ENCODE results near the gene AZIN2.
"Not testable (repeated sequence)": the region's sequence is repeated elsewhere in the genome, so short reads cannot be mapped to it uniquely, and the experiment has no call there.

AZIN2 gene

GRCh38 chr1:33120436-33121231 is 39.7 kb downstream of the AZIN2 start:
- Histone ChIP-seq H3K4me3 (ENCODE audit: low read depth in 1 of 2, low read length in 2 of 2) (no peak overlapping the region), H3K27me3 (ENCODE audit: low read depth, low read length) (no peaks in the 10 kb centered on the region), H3K4me1 (ENCODE audit: control insufficient read depth in 1 of 2, insufficient read depth in 2 of 2, low read length in 2 of 2) (no peaks in the 10 kb centered on the region), H3K36me3 (ENCODE audit: control insufficient read depth in 1 of 2, insufficient read depth in 2 of 2, low read length in 2 of 2) (no peaks in the 10 kb centered on the region), H3K27ac (ENCODE audit: low read length) (no peak overlapping the region), H3K9me3 (ENCODE audit: control insufficient read depth in 1 of 2, low read length in 2 of 2) (no peaks in the 10 kb centered on the region)

GRCh38 chr1:33121728-33122127 is 40.8 kb downstream of the AZIN2 start:
- Histone ChIP-seq H3K27me3 (ENCODE audit: low read depth, low read length) (no peaks in the 10 kb centered on the region), H3K36me3 (ENCODE audit: control insufficient read depth in 1 of 2, insufficient read depth in 2 of 2, low read length in 2 of 2) (no peaks in the 10 kb centered on the region), H3K4me1 (ENCODE audit: control insufficient read depth in 1 of 2, insufficient read depth in 2 of 2, low read length in 2 of 2) (peaks cover 0 to 9% of the 10 kb centered on the region in 2 donors)

GRCh38 chr1:33122483-33123178 is 41.7 kb downstream of the AZIN2 start:
- H3K4me3 ChIP-seq (ENCODE audit: low read depth in 1 of 2, low read length in 2 of 2) = no peak overlapping the region
- no peaks in the 10 kb centered on the region for H3K9me3 ChIP-seq (ENCODE audit: control insufficient read depth in 1 of 2, low read length in 2 of 2)
- peaks cover 0 to 10% of the 10 kb centered on the region in 2 donors for H3K4me1 ChIP-seq (ENCODE audit: control insufficient read depth in 1 of 2, insufficient read depth in 2 of 2, low read length in 2 of 2)
- no peak overlapping the region for H3K27ac ChIP-seq (ENCODE audit: low read length)
- H3K27me3 ChIP-seq (ENCODE audit: low read depth, low read length) = no peaks in the 10 kb centered on the region
- H3K36me3 ChIP-seq (ENCODE audit: control insufficient read depth in 1 of 2, insufficient read depth in 2 of 2, low read length in 2 of 2) = no peaks in the 10 kb centered on the region

More at GRCh38 chr1:33121728-33122127, 40.8 kb downstream of the AZIN2 start:
- H3K4me3 ChIP-seq (ENCODE audit: low read depth in 1 of 2, low read length in 2 of 2) = no peak overlapping the region
- H3K27ac ChIP-seq (ENCODE audit: low read length) = no peak overlapping the region
- no peaks in the 10 kb centered on the region for H3K9me3 ChIP-seq (ENCODE audit: control insufficient read depth in 1 of 2, low read length in 2 of 2)

- Histone ChIP-seq H3K27me3 (ENCODE audit: low read depth, low read length) (no peaks in the 10 kb centered on the region), H3K4me3 (ENCODE audit: low read depth in 1 of 2, low read length in 2 of 2) (no peak overlapping the region), H3K36me3 (ENCODE audit: control insufficient read depth in 1 of 2, insufficient read depth in 2 of 2, low read length in 2 of 2) (no peaks in the 10 kb centered on the region), H3K27ac (ENCODE audit: low read length) (no peak overlapping the region), H3K4me1 (ENCODE audit: control insufficient read depth in 1 of 2, insufficient read depth in 2 of 2, low read length in 2 of 2) (peaks cover 0 to 13% of the 10 kb centered on the region in 2 donors), H3K9me3 (ENCODE audit: control insufficient read depth in 1 of 2, low read length in 2 of 2) (no peaks in the 10 kb centered on the region)
These were observed 42.3 kb downstream of the AZIN2 start for GRCh38 chr1:33123266-33123665.

- H3K4me1 ChIP-seq (ENCODE audit: control insufficient read depth in 1 of 2, insufficient read depth in 2 of 2, low read length in 2 of 2) = peaks cover 0 to 19% of the 10 kb centered on the region in 2 donors
- not testable (repeated sequence) for H3K36me3 ChIP-seq (ENCODE audit: control insufficient read depth in 1 of 2, insufficient read depth in 2 of 2, low read length in 2 of 2); H3K4me3 ChIP-seq (ENCODE audit: low read depth in 1 of 2, low read length in 2 of 2); H3K9me3 ChIP-seq (ENCODE audit: control insufficient read depth in 1 of 2, low read length in 2 of 2); H3K27ac ChIP-seq (ENCODE audit: low read length); H3K27me3 ChIP-seq (ENCODE audit: low read depth, low read length)
These were observed 43.7 kb downstream of the AZIN2 start for GRCh38 chr1:33124647-33125046.

- Histone ChIP-seq H3K9me3 (ENCODE audit: control insufficient read depth in 1 of 2, low read length in 2 of 2) (no peaks in the 10 kb centered on the region), H3K4me3 (ENCODE audit: low read depth in 1 of 2, low read length in 2 of 2) (peak overlapping the region; percentile 69 to 99), H3K4me1 (ENCODE audit: control insufficient read depth in 1 of 2, insufficient read depth in 2 of 2, low read length in 2 of 2) (peaks cover 0 to 19% of the 10 kb centered on the region in 2 donors), H3K27ac (ENCODE audit: low read length) (peak overlapping the region; percentile 98), H3K27me3 (ENCODE audit: low read depth, low read length) (no peaks in the 10 kb centered on the region), H3K36me3 (ENCODE audit: control insufficient read depth in 1 of 2, insufficient read depth in 2 of 2, low read length in 2 of 2) (no peaks in the 10 kb centered on the region)
These were observed 45.6 kb downstream of the AZIN2 start for GRCh38 chr1:33126411-33127000.

GRCh38 chr1:33127001-33127823 is 46.3 kb downstream of the AZIN2 start:
- peaks cover 0 to 19% of the 10 kb centered on the region in 2 donors for H3K4me1 ChIP-seq (ENCODE audit: control insufficient read depth in 1 of 2, insufficient read depth in 2 of 2, low read length in 2 of 2)

GRCh38 chr1:33128781-33129180 is 47.8 kb downstream of the AZIN2 start:
- no peak overlapping the region for H3K27ac ChIP-seq (ENCODE audit: low read length)
- H3K9me3 ChIP-seq (ENCODE audit: control insufficient read depth in 1 of 2, low read length in 2 of 2) = no peaks in the 10 kb centered on the region
- no peak overlapping the region for H3K4me3 ChIP-seq (ENCODE audit: low read depth in 1 of 2, low read length in 2 of 2)
- H3K27me3 ChIP-seq (ENCODE audit: low read depth, low read length) = no peaks in the 10 kb centered on the region
- H3K4me1 ChIP-seq (ENCODE audit: control insufficient read depth in 1 of 2, insufficient read depth in 2 of 2, low read length in 2 of 2) = peaks cover 0 to 19% of the 10 kb centered on the region in 2 donors
- no peaks in the 10 kb centered on the region for H3K36me3 ChIP-seq (ENCODE audit: control insufficient read depth in 1 of 2, insufficient read depth in 2 of 2, low read length in 2 of 2)

More at GRCh38 chr1:33127001-33127823, 46.3 kb downstream of the AZIN2 start:
- Histone ChIP-seq H3K4me3 (ENCODE audit: low read depth in 1 of 2, low read length in 2 of 2) (peak overlapping the region; percentile 69 to 99), H3K27ac (ENCODE audit: low read length) (peak overlapping the region; percentile 98), H3K9me3 (ENCODE audit: control insufficient read depth in 1 of 2, low read length in 2 of 2) (no peaks in the 10 kb centered on the region), H3K36me3 (ENCODE audit: control insufficient read depth in 1 of 2, insufficient read depth in 2 of 2, low read length in 2 of 2) (no peaks in the 10 kb centered on the region), H3K27me3 (ENCODE audit: low read depth, low read length) (no peaks in the 10 kb centered on the region)

- Histone ChIP-seq H3K9me3 (ENCODE audit: control insufficient read depth in 1 of 2, low read length in 2 of 2) (no peaks in the 10 kb centered on the region), H3K4me1 (ENCODE audit: control insufficient read depth in 1 of 2, insufficient read depth in 2 of 2, low read length in 2 of 2) (peaks cover 0 to 19% of the 10 kb centered on the region in 2 donors), H3K36me3 (ENCODE audit: control insufficient read depth in 1 of 2, insufficient read depth in 2 of 2, low read length in 2 of 2) (no peaks in the 10 kb centered on the region), H3K27me3 (ENCODE audit: low read depth, low read length) (no peaks in the 10 kb centered on the region), H3K27ac (ENCODE audit: low read length) (no peak overlapping the region), H3K4me3 (ENCODE audit: low read depth in 1 of 2, low read length in 2 of 2) (no peak overlapping the region)
These were observed 49.3 kb downstream of the AZIN2 start for GRCh38 chr1:33130297-33130696.

- no peaks in the 10 kb centered on the region for H3K27me3 ChIP-seq (ENCODE audit: low read depth, low read length)
- no peaks in the 10 kb centered on the region for H3K9me3 ChIP-seq (ENCODE audit: control insufficient read depth in 1 of 2, low read length in 2 of 2)
- H3K27ac ChIP-seq (ENCODE audit: low read length) = no peak overlapping the region
- no peak overlapping the region for H3K4me3 ChIP-seq (ENCODE audit: low read depth in 1 of 2, low read length in 2 of 2)
- peaks cover 0 to 15% of the 10 kb centered on the region in 2 donors for H3K4me1 ChIP-seq (ENCODE audit: control insufficient read depth in 1 of 2, insufficient read depth in 2 of 2, low read length in 2 of 2)
- no peaks in the 10 kb centered on the region for H3K36me3 ChIP-seq (ENCODE audit: control insufficient read depth in 1 of 2, insufficient read depth in 2 of 2, low read length in 2 of 2)
These were observed 50.2 kb downstream of the AZIN2 start for GRCh38 chr1:33131191-33131590.

GRCh38 chr1:33132549-33132948 is 51.6 kb downstream of the AZIN2 start:
- no peak overlapping the region for H3K4me3 ChIP-seq (ENCODE audit: low read depth in 1 of 2, low read length in 2 of 2)
- H3K4me1 ChIP-seq (ENCODE audit: control insufficient read depth in 1 of 2, insufficient read depth in 2 of 2, low read length in 2 of 2) = peaks cover 0 to 10% of the 10 kb centered on the region in 2 donors
- H3K27ac ChIP-seq (ENCODE audit: low read length) = no peak overlapping the region
- H3K9me3 ChIP-seq (ENCODE audit: control insufficient read depth in 1 of 2, low read length in 2 of 2) = no peaks in the 10 kb centered on the region
- no peaks in the 10 kb centered on the region for H3K36me3 ChIP-seq (ENCODE audit: control insufficient read depth in 1 of 2, insufficient read depth in 2 of 2, low read length in 2 of 2)
- H3K27me3 ChIP-seq (ENCODE audit: low read depth, low read length) = no peaks in the 10 kb centered on the region
